ENCODE measurements around the gene SALL4.
"Not testable (repeated sequence)": the region's sequence is repeated elsewhere in the genome, so short reads cannot be mapped to it uniquely, and the experiment has no call there.

Gene SALL4

GRCh38 chr20:51763965-51764602 is 38.2 kb downstream of the SALL4 start:
- DNase-seq (ENCODE audit: low spot score) = no peak

- DNase-seq (ENCODE audit: low spot score) = peak; percentile 79
These were observed 41.3 kb downstream of the SALL4 start for GRCh38 chr20:51760905-51761546.

GRCh38 chr20:51759769-51760510 is 42.4 kb downstream of the SALL4 start:
- no peak for DNase-seq (ENCODE audit: low spot score)

- no peak for DNase-seq (ENCODE audit: low spot score)
These were observed 43.3 kb downstream of the SALL4 start for GRCh38 chr20:51758978-51759544.

GRCh38 chr20:51757226-51757625 is 45.1 kb downstream of the SALL4 start:
- DNase-seq (ENCODE audit: low spot score) = no peak

- no peak for DNase-seq (ENCODE audit: low spot score)
These were observed 45.7 kb downstream of the SALL4 start for GRCh38 chr20:51756653-51757052.

- not testable (repeated sequence) for DNase-seq (ENCODE audit: low spot score)
These were observed 49.1 kb downstream of the SALL4 start for GRCh38 chr20:51753220-51753619.

GRCh38 chr20:51752343-51752951 is 49.9 kb downstream of the SALL4 start:
- peak; percentile 74 for DNase-seq (ENCODE audit: low spot score)

GRCh38 chr20:51750770-51751388 is 51.4 kb downstream of the SALL4 start:
- no peak for DNase-seq (ENCODE audit: low spot score)

- peak; percentile 94 for DNase-seq (ENCODE audit: low spot score)
These were observed 52.1 kb downstream of the SALL4 start for GRCh38 chr20:51750037-51750769.

GRCh38 chr20:51749674-51750036 is 52.7 kb downstream of the SALL4 start:
- peak; percentile 66 for DNase-seq (ENCODE audit: low spot score)

GRCh38 chr20:51747182-51747911 is 55.0 kb downstream of the SALL4 start:
- no peak for DNase-seq (ENCODE audit: low spot score)

GRCh38 chr20:51745804-51746203 is 56.5 kb downstream of the SALL4 start:
- DNase-seq (ENCODE audit: low spot score) = no peak

GRCh38 chr20:51740838-51741237 is 61.5 kb downstream of the SALL4 start:
- DNase-seq (ENCODE audit: low spot score) = no peak

- DNase-seq (ENCODE audit: low spot score) = not testable (repeated sequence)
These were observed 62.0 kb downstream of the SALL4 start for GRCh38 chr20:51740308-51740707.

GRCh38 chr20:51739722-51740249 is 62.5 kb downstream of the SALL4 start:
- no peak for DNase-seq (ENCODE audit: low spot score)

- no peak for DNase-seq (ENCODE audit: low spot score)
These were observed 63.4 kb downstream of the SALL4 start for GRCh38 chr20:51738877-51739447.

GRCh38 chr20:51738261-51738660 is 64.1 kb downstream of the SALL4 start:
- not testable (repeated sequence) for DNase-seq (ENCODE audit: low spot score)

- no peak for DNase-seq (ENCODE audit: low spot score)
These were observed 65.4 kb downstream of the SALL4 start for GRCh38 chr20:51736947-51737346.
